GM12872 (cell line): Measurements from ENCODE around the gene GLIS1.

Source experiments
- CTCF ChIP-seq: IDR thresholded peaks from 3 replicates; pipeline ENCODE4 v1.5.1; 2011; ENCODE audit warnings: low read depth, mild to moderate bottlenecking, low read length, moderate library complexity; ENCODE audit not compliant: insufficient read depth

GLIS1 gene

GRCh38 chr1:53505891-53506290 is 233.1 kb downstream of the GLIS1 start:
- TF ChIP-seq CTCF = no peak

GRCh38 chr1:53505401-53505800 is 233.6 kb downstream of the GLIS1 start:
- no peak for TF ChIP-seq CTCF

- no peak for TF ChIP-seq CTCF
Measured at GRCh38 chr1:53504901-53505300, 234.1 kb downstream of the GLIS1 start.

- TF ChIP-seq CTCF = no peak
Measured at GRCh38 chr1:53503433-53504217, 235.3 kb downstream of the GLIS1 start.

- TF ChIP-seq CTCF = no peak
Measured at GRCh38 chr1:53502641-53503432, 236.1 kb downstream of the GLIS1 start.

- TF ChIP-seq CTCF = no peak
Measured at GRCh38 chr1:53501065-53502005, 237.6 kb downstream of the GLIS1 start.
